WTC11 (cell line): ENCODE results near the gene RAB40B.

Experiments used
- ERG ChIP-seq: fragments of 250-450 bp; sonication (Bioruptor Pico); IDR thresholded peaks from 2 replicates; pipeline ENCODE4 v1.8.0; 2021; ENCODE audit warnings: mild to moderate bottlenecking
- FOXJ3 ChIP-seq: sonication (generic); formaldehyde crosslinking; IDR thresholded peaks from 2 replicates; pipeline ENCODE4 v1.9.0; 2021; ENCODE audit warnings: missing genetic modification reagents, mild to moderate bottlenecking, borderline replicate concordance
- NR2C2 ChIP-seq: sonication (generic); formaldehyde crosslinking; IDR thresholded peaks from 2 replicates; pipeline ENCODE4 v1.8.0; 2022; ENCODE audit warnings: mild to moderate bottlenecking, missing genetic modification reagents
- TEAD1 ChIP-seq: sonication (generic); formaldehyde crosslinking; IDR thresholded peaks from 2 replicates; pipeline ENCODE4 v1.8.0; 2022; ENCODE audit warnings: mild to moderate bottlenecking, missing genetic modification reagents
- USF1 ChIP-seq: sonication (generic); formaldehyde crosslinking; IDR thresholded peaks from 2 replicates; pipeline ENCODE4 v1.8.0; 2022; ENCODE audit warnings: mild to moderate bottlenecking, missing genetic modification reagents
- ZNF423 ChIP-seq: fragments of 250-450 bp; sonication (Bioruptor Pico); IDR thresholded peaks from 2 replicates; pipeline ENCODE4 v2.1.2; 2022; ENCODE audit warnings: mild to moderate bottlenecking, moderate library complexity
- TF ChIP-seq, protein P1 (sequence below): sonication (generic); formaldehyde crosslinking; IDR thresholded peaks from 2 replicates; pipeline ENCODE4 v1.8.0; 2022; ENCODE audit warnings: mild to moderate bottlenecking, missing genetic modification reagents
- TF ChIP-seq, protein P2 (sequence below): fragments of 200-600 bp; IDR thresholded peaks from 2 replicates; pipeline ENCODE4 v1.8.0; 2022; ENCODE audit warnings: antibody characterized with exemption
- TF ChIP-seq, protein P3 (sequence below): sonication (generic); formaldehyde crosslinking; IDR thresholded peaks from 2 replicates; pipeline ENCODE4 v1.8.1; 2023; ENCODE audit warnings: mild to moderate bottlenecking, missing genetic modification reagents

GRCh38 chr17:82702231-82702927 lies 3.9 kb upstream of the RAB40B start:
- TF ChIP-seq FOXJ3 (no peak), NR2C2 (CRISPR knock-in tag) (no peak), USF1 (CRISPR knock-in tag) (no peak), TEAD1 (no peak), ERG (CRISPR knock-in tag) (no peak), ZNF423 (CRISPR knock-in tag) (no peak)
- TF ChIP-seq, protein P1, sequence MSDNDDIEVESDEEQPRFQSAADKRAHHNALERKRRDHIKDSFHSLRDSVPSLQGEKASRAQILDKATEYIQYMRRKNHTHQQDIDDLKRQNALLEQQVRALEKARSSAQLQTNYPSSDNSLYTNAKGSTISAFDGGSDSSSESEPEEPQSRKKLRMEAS (CRISPR knock-in tag) = no peak
- TF ChIP-seq, protein P2, sequence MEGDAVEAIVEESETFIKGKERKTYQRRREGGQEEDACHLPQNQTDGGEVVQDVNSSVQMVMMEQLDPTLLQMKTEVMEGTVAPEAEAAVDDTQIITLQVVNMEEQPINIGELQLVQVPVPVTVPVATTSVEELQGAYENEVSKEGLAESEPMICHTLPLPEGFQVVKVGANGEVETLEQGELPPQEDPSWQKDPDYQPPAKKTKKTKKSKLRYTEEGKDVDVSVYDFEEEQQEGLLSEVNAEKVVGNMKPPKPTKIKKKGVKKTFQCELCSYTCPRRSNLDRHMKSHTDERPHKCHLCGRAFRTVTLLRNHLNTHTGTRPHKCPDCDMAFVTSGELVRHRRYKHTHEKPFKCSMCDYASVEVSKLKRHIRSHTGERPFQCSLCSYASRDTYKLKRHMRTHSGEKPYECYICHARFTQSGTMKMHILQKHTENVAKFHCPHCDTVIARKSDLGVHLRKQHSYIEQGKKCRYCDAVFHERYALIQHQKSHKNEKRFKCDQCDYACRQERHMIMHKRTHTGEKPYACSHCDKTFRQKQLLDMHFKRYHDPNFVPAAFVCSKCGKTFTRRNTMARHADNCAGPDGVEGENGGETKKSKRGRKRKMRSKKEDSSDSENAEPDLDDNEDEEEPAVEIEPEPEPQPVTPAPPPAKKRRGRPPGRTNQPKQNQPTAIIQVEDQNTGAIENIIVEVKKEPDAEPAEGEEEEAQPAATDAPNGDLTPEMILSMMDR = no peak
- TF ChIP-seq, protein P3, sequence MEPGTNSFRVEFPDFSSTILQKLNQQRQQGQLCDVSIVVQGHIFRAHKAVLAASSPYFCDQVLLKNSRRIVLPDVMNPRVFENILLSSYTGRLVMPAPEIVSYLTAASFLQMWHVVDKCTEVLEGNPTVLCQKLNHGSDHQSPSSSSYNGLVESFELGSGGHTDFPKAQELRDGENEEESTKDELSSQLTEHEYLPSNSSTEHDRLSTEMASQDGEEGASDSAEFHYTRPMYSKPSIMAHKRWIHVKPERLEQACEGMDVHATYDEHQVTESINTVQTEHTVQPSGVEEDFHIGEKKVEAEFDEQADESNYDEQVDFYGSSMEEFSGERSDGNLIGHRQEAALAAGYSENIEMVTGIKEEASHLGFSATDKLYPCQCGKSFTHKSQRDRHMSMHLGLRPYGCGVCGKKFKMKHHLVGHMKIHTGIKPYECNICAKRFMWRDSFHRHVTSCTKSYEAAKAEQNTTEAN (CRISPR knock-in tag) = no peak
